Measurements from ENCODE around the gene NCAM1. TPM values are rescaled to one million over a fixed set of nuclear protein-coding genes. Genes with fewer than 3 reads are reported as not detected.

The NCAM1 gene
- total and polyA plus RNA-seq, 2 donors (not counting 1 experiment from before 2014, with no cell fraction given): 0.17 to 2.6 TPM

GRCh38 chr11:113022262-113022661 is 61.0 kb downstream of the NCAM1 start:
- no peak overlapping the region for H3K4me3 ChIP-seq (replicated peaks in 1 of 4; ENCODE audit: control extremely low read depth in 1 of 4, insufficient read depth in 1 of 4, low read depth in 3 of 4, low read length in 4 of 4)
- no peak overlapping the region for H3K9ac ChIP-seq (ENCODE audit: insufficient read depth, low read length)
- peak; percentile 10 to 58 for DNase-seq (ENCODE audit: low read depth in 2 of 2)
- no peak for TF ChIP-seq CTCF (conservative IDR thresholded peaks at IDR 0.05 in 1 of 2, IDR thresholded peaks at IDR 0.05 in 1 of 2; ENCODE audit: low read depth in 1 of 2, low read length in 2 of 2)
- TF ChIP-seq EZH2 (IDR thresholded peaks at IDR 0.05; ENCODE audit: low read length, missing control alignments): no peak
- no peak overlapping the region for H2AFZ ChIP-seq (ENCODE audit: low read length)
- H3K27me3 ChIP-seq (ENCODE audit: control insufficient read depth, insufficient read depth, low read length): no peaks in the 10 kb centered on the region
- no peaks in the 10 kb centered on the region for H3K4me1 ChIP-seq (ENCODE audit: control insufficient read depth, extremely low read depth, insufficient read depth, low read length)
- H3K27ac ChIP-seq (ENCODE audit: insufficient read depth, low read length): no peak overlapping the region
- H3K79me2 ChIP-seq (ENCODE audit: control insufficient read depth, insufficient read depth, low read length): no peaks in the 10 kb centered on the region
- H4K20me1 ChIP-seq (ENCODE audit: control insufficient read depth, extremely low read depth, insufficient read depth, low read length): no peaks in the 10 kb centered on the region
- H3K4me2 ChIP-seq (ENCODE audit: extremely low read depth, insufficient read depth, low read length): no peak overlapping the region
- H3K9me3 ChIP-seq (ENCODE audit: control insufficient read depth, insufficient read depth, low read depth, low read length): no peaks in the 10 kb centered on the region
- H3K36me3 ChIP-seq (ENCODE audit: control insufficient read depth, insufficient read depth, low read length): no peaks in the 10 kb centered on the region

- H3K4me2 ChIP-seq (ENCODE audit: extremely low read depth, insufficient read depth, low read length): no peak overlapping the region
- no peaks in the 10 kb centered on the region for H3K36me3 ChIP-seq (ENCODE audit: control insufficient read depth, insufficient read depth, low read length)
- H3K9me3 ChIP-seq (ENCODE audit: control insufficient read depth, insufficient read depth, low read depth, low read length): no peaks in the 10 kb centered on the region
- no peaks in the 10 kb centered on the region for H3K4me1 ChIP-seq (ENCODE audit: control insufficient read depth, extremely low read depth, insufficient read depth, low read length)
- no peaks in the 10 kb centered on the region for H4K20me1 ChIP-seq (ENCODE audit: control insufficient read depth, extremely low read depth, insufficient read depth, low read length)
- no peak for TF ChIP-seq EZH2 (IDR thresholded peaks at IDR 0.05; ENCODE audit: low read length, missing control alignments)
- H3K27ac ChIP-seq (ENCODE audit: insufficient read depth, low read length): no peak overlapping the region
- peak in 1 of 2 donors; percentile 64 for DNase-seq (ENCODE audit: low read depth in 2 of 2)
- H3K4me3 ChIP-seq (replicated peaks in 1 of 4; ENCODE audit: control extremely low read depth in 1 of 4, insufficient read depth in 1 of 4, low read depth in 3 of 4, low read length in 4 of 4): no peak overlapping the region
- H2AFZ ChIP-seq (ENCODE audit: low read length): no peak overlapping the region
- no peaks in the 10 kb centered on the region for H3K79me2 ChIP-seq (ENCODE audit: control insufficient read depth, insufficient read depth, low read length)
- H3K9ac ChIP-seq (ENCODE audit: insufficient read depth, low read length): no peak overlapping the region
- H3K27me3 ChIP-seq (ENCODE audit: control insufficient read depth, insufficient read depth, low read length): no peaks in the 10 kb centered on the region
Measured at GRCh38 chr11:113023228-113023627, 62.0 kb downstream of the NCAM1 start.

GRCh38 chr11:113023986-113024385 is 62.8 kb downstream of the NCAM1 start:
- no peak overlapping the region for H3K4me2 ChIP-seq (ENCODE audit: extremely low read depth, insufficient read depth, low read length)

More at GRCh38 chr11:113023986-113024385, 62.8 kb downstream of the NCAM1 start:
- DNase-seq (ENCODE audit: low read depth in 2 of 2): no peak
- no peaks in the 10 kb centered on the region for H3K9me3 ChIP-seq (ENCODE audit: control insufficient read depth, insufficient read depth, low read depth, low read length)
- TF ChIP-seq EZH2 (IDR thresholded peaks at IDR 0.05; ENCODE audit: low read length, missing control alignments) (no peak), CTCF (conservative IDR thresholded peaks at IDR 0.05 in 1 of 2, IDR thresholded peaks at IDR 0.05 in 1 of 2; ENCODE audit: low read depth in 1 of 2, low read length in 2 of 2) (no peak)
- H3K36me3 ChIP-seq (ENCODE audit: control insufficient read depth, insufficient read depth, low read length): no peaks in the 10 kb centered on the region
- no peak overlapping the region for H2AFZ ChIP-seq (ENCODE audit: low read length)
- no peak overlapping the region for H3K27ac ChIP-seq (ENCODE audit: insufficient read depth, low read length)
- H3K79me2 ChIP-seq (ENCODE audit: control insufficient read depth, insufficient read depth, low read length): no peaks in the 10 kb centered on the region
- no peaks in the 10 kb centered on the region for H3K27me3 ChIP-seq (ENCODE audit: control insufficient read depth, insufficient read depth, low read length)
- no peak overlapping the region for H3K4me3 ChIP-seq (replicated peaks in 1 of 4; ENCODE audit: control extremely low read depth in 1 of 4, insufficient read depth in 1 of 4, low read depth in 3 of 4, low read length in 4 of 4)
- no peaks in the 10 kb centered on the region for H3K4me1 ChIP-seq (ENCODE audit: control insufficient read depth, extremely low read depth, insufficient read depth, low read length)
- H3K9ac ChIP-seq (ENCODE audit: insufficient read depth, low read length): no peak overlapping the region
- H4K20me1 ChIP-seq (ENCODE audit: control insufficient read depth, extremely low read depth, insufficient read depth, low read length): no peaks in the 10 kb centered on the region

All from fibroblast of lung (primary cell).